ENCODE data around the gene TECPR1.

TECPR1 gene

GRCh38 chr7:98209166-98209920, 42.7 kb downstream of the TECPR1 start:
- no peak for DNase-seq

DNA sequence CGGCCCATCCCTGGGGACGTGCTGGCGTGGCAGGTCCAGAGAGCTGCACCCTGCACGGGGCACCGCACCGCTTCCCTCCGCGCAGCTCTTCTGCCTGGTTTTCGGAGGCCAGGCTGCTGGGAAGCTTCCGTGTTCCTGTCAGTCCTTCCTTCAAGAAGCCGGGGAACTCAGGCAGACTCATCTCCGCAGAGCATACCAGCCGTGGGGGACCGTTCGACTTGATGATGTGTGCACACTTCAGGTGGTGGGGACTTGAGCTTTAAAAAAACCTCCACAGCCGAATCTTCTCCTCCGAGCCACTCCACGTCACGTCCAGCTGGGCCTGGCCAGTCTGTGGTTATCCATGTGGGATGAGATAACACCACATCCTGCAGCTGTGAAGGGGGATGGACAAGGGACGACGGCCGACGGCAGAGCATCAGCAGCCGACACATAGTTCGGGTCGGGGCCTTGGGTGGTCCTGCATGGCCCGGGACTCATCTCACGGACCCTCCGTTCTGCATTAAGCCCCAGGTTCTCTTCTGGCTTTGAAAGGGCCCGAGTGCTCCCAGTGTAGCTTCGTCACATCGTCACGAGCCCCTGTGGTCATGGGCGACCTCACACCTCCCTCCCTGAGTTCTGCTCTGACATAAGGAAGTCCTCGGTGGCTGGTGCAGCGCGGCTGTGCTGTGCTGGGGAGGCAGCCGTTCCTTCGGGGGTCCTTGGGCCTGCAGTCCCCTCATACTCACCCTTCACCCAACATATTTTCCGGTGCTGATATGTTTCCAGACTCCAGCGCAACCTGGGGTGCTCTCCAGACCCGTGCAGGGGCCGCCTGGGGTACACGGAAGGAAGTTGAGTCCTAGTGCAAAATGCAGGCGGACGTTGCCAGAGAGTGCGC, 45.3 kb downstream of the TECPR1 start:
- no peak for DNase-seq

DNA sequence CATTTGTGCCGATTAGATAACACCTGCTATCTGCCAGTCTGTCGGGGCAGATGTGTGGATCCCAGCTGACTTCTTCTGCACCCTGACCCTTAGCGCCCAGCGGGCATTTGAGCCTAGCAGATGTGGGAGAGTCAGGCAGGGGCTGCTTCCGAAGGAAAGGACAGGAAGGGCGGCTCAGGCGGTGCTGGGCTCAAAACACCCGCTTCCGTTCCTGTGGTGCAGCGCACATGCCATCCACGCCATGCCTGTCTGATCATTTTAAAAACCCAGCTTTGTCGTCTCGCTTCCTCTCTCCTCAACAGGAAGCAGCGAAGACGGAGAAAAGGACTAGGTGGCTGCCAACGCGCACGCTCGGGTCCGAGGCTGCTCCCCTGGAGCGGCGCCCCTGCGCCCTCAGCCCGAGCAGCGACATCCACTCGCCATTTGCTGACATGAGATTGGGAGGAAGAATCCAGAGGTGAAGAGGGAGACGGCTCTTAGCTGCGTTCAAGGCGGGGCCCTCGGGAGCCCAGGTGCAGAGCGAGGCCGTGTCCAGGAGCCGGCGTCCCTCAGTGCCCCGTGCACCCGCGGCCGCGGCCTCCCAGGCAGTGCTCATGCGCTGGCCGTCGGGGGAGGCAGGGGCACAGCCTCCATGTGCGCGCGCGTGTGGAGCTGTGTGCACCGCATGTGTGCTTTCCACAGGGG, 46.7 kb downstream of the TECPR1 start:
- no peak for DNase-seq

DNA sequence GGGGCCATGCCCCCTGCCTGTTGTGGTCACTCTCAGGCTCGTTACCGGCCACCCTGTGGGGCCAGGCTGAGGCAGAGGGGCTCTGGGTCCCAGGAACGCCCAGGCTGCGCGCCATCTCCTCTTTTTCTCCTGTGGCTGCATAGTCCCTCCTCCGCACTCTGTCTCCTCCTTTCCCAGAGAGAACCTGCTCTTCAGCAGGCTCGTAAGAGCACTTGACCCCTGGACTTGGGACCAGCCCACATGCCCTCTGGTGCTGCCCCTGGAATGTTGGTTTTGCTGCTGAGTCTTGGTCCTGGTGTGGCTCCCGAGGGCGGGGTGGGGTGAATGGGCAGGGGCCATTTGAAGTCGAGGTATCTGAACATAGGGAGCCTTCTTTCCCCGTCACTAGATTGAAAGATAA, 47.4 kb downstream of the TECPR1 start:
- no peak for DNase-seq

- DNase-seq, result no peak
Observed at GRCh38 chr7:98203964-98204605, 47.9 kb downstream of the TECPR1 start.

GRCh38 chr7:98203261-98203963, 48.6 kb downstream of the TECPR1 start:
- DNase-seq, result no peak

- peak; percentile 22 for DNase-seq
Observed at GRCh38 chr7:98202367-98203195, 49.5 kb downstream of the TECPR1 start.

DNA sequence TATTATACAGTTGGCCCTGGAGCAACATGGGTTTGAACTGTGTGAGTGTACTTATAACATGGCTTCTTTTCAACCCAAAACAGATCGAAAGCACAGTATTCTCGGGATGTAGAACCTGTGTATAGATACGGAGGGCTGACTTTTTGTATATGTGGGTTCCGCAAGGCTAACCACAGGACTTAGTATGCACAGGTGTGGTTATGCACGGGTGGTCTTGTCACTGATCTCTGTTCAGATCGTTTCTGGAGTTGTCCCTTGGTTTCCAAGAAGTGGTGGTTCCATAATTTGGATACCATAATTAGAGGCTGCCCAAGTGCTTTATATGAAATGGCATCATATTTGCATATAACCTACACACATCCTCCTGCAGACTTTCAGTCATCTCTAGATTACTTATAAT, 51.7 kb downstream of the TECPR1 start:
- DNase-seq, result no peak

GRCh38 chr7:98199131-98199530, 52.9 kb downstream of the TECPR1 start:
- DNase-seq, result no peak

- no peak for DNase-seq
Observed at GRCh38 chr7:98196706-98197605, 55.1 kb downstream of the TECPR1 start.

GRCh38 chr7:98194672-98195457, 57.2 kb downstream of the TECPR1 start:
- no peak for DNase-seq

DNA sequence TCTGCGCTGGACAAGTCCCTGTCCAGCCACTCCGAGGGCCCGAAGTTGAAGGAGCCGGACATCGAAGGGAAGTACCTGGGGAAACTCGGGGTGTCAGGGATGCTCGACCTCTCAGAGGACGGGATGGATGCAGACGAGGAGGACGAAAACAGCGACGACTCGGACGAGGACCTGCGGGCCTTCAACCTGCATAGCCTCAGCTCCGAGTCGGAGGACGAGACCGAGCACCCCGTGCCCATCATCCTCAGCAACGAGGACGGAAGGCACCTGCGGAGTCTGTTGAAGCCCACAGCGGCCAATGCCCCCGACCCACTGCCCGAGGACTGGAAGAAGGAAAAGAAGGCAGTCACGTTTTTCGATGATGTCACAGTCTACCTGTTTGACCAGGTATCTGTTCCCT, 57.8 kb downstream of the TECPR1 start:
- no peak for DNase-seq

DNA sequence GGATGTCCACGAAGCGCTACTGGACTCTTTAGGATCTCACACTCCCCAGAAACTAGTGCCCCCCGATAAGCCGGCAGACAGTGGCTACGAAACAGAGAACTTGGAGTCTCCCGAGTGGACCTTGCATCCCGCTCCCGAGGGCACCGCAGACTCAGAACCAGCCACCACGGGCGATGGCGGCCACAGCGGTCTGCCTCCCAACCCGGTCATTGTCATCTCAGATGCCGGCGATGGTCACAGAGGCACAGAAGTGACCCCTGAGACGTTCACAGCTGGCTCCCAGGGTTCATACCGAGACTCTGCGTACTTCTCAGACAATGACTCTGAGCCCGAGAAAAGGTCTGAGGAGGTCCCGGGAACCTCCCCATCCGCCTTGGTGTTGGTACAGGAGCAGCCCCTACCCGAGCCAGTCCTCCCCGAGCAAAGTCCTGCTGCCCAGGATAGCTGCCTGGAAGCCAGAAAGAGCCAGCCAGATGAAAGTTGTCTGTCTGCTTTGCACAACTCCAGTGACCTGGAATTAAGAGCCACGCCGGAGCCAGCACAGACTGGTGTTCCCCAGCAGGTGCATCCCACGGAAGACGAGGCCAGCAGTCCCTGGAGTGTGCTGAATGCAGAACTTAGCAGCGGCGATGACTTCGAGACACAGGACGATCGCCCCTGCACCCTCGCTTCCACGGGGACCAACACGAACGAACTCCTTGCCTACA, 58.4 kb downstream of the TECPR1 start:
- no peak for DNase-seq

DNA sequence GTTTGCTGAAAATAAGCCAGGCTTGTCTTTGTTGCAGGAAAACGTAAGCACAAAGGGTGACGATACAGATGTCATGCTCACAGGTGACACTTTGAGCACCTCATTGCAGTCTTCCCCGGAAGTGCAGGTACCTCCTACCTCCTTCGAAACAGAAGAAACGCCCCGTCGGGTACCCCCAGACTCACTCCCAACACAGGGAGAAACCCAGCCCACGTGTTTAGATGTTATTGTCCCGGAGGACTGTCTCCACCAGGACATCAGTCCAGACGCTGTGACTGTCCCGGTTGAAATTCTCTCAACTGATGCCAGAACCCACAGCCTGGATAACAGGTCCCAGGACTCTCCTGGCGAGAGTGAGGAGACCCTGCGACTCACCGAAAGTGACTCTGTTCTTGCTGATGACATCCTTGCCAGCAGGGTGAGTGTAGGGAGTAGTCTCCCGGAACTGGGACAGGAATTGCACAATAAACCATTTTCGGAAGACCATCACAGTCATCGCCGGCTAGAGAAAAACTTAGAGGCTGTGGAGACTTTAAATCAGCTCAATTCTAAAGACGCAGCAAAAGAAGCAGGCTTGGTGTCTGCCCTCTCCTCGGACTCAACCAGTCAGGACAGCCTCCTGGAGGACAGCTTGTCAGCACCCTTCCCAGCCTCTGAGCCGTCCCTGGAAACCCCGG, 59.1 kb downstream of the TECPR1 start:
- DNase-seq, result no peak

DNA sequence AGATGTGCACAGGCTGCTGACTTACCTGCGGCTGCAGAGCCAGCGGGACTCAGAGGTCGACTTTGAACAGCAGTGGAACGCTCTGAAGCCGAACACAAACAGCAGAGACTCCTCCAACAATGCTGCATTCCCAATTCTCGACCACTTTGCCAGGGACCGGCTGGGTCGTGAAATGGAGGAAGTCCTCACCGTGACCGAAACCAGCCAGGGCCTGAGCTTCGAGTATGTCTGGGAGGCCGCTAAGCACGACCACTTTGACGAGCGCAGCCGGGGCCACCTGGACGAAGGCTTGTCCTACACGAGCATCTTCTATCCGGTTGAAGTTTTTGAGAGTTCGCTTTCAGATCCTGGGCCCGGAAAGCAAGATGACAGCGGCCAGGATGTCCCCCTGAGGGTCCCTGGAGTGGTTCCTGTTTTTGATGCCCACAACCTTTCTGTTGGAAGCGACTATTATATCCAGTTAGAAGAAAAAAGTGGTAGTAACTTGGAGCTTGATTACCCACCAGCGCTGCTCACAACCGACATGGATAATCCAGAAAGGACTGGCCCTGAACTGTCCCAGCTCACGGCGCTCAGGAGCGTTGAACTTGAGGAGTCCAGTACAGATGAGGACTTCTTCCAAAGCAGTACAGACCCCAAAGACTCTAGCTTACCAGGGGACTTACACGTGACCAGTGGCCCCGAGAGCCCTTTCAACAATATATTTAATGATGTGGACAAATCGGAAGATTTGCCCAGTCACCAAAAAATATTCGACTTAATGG, 60.2 kb downstream of the TECPR1 start:
- no peak for DNase-seq

DNA sequence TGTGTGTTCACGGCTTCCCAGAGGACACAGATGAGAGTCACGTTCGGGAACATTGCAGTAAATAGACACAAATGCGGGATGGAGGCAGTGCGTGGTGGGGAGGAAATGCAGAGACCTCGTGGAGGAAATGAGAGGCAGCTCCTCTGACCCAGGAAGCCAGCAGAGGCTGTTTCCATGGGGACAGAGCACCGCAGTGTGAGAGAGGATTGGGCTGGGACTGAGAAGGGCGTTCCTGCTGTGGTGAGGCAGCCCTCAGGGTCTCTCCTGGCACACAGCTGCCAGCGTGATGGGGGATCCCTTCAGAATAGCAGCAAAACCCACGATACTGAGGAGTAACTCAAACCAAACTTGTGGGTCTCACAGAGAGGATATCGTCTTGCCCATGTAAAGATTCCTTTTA, 62.5 kb downstream of the TECPR1 start:
- no peak for DNase-seq

DNA sequence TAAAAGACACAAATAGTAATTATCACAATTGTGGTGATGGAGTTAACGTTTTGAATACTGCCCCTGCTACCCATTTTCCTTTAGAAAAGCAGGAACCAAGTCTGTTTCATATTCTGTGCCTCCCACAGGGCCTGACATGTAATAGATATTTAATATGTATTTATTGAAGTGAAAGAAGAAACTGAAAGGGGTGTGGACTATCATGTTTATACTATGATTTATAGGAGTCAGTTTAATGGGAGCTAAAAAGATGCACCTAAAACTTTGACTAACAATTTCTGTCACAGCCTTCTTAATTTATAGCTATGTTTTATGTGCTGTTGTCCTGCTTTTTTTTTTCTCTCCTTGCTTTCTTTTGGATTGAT, 64.9 kb downstream of the TECPR1 start:
- no peak for DNase-seq

All from T-helper 9 cell (primary cell).